ENCODE data around the gene KLF17. TPM values are rescaled to one million over a fixed set of nuclear protein-coding genes. Genes with fewer than 3 reads are reported as not detected.

The KLF17 gene
- total and polyA plus RNA-seq, 2 of the 8 experiments (the other 6 are each of a cell fraction or from before 2014, with no cell fraction given) = not detected

DNA sequence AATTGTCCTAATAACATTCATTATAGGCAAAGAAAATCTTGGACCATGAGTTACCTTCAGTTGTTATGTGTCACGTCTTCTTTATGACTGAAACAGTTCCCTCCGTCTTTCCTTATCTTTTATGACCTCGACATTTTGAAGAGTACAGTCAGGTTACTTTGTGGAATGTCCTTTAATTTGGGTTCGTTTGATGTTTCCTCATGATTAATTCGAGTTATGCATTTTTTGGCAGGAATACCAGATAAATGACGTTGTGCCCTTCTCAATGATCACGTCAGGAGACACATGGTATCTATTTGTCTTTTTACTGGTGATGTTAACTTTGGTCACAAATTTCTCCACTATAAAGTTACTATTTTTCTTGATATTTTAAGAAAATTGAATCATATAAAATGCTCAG lies 17.3 kb upstream of the KLF17 start (continued):
- TF ChIP-seq ZNF274 (IDR thresholded peaks at IDR 0.05; ENCODE audit: borderline replicate concordance, extremely low read depth, low read length) (no peak), TAF1 (IDR thresholded peaks at IDR 0.05; ENCODE audit: low read depth, low read length) (no peak), SP2 (IDR thresholded peaks at IDR 0.05; ENCODE audit: low read length) (no peak)

Data from H1 (cell line).